Measurements from ENCODE around the gene ANKRD40CL. TPM values are rescaled to one million over a fixed set of nuclear protein-coding genes. Genes with fewer than 3 reads are reported as not detected.

Gene ANKRD40CL
- polyA plus RNA-seq, 1 of the 3 experiments (the other 2 are of a cell fraction): not detected

- H3F3A ChIP-seq (replicated peaks; ENCODE audit: insufficient read depth): peaks cover 17% of the 10 kb centered on the region
- H3K9me2 ChIP-seq: no peaks in the 10 kb centered on the region
- H3K4me1 ChIP-seq (ENCODE audit: control insufficient read depth in 1 of 2, insufficient read depth in 2 of 2, low read depth in 1 of 2, low read length in 1 of 2): peaks cover 7 to 16% of the 10 kb centered on the region in 2 experiments; a peak in 2 of 4 replicates
- H3K9ac ChIP-seq: no peak overlapping the region
- 78% methylated on average over 7 of the region's 7 CpGs for WGBS (ENCODE audit: low lambda C conversion rate)
- H3K27me3 ChIP-seq (ENCODE audit: insufficient read depth): no peaks in the 10 kb centered on the region
- ChIA-PET POLR2A (interaction anchor here (1.0 kb wide), 1 partner anchor 12 kb away, joined by 5 read pairs; the partner anchor contains the start of gene LUC7L3), CTCF (interaction anchor here (0.9 to 1.1 kb wide), 3 partner anchors 9 to 51 kb away, joined by 3 to 5 read pairs (median 3); partner anchors contain the start of gene LUC7L3)
- H3K79me2 ChIP-seq (ENCODE audit: insufficient read depth): peaks cover 100% of the 10 kb centered on the region
- H3K4me3 ChIP-seq (ENCODE audit: low read depth in 2 of 2, low read length in 1 of 2): no peak overlapping the region
- DNase-seq: peak; percentile 64
- peaks cover 4 to 7% of the 10 kb centered on the region in 2 experiments for H3K36me3 ChIP-seq (replicated peaks in 1 of 2; ENCODE audit: control insufficient read depth in 1 of 2, insufficient read depth in 2 of 2, low read length in 1 of 2)
- H3K27ac ChIP-seq (ENCODE audit: low read depth in 2 of 2, low read length in 1 of 2): peak overlapping the region in 1 of 2 experiments; percentile 5; a peak in 2 of 4 replicates
- no peaks in the 10 kb centered on the region for H3K9me3 ChIP-seq
- TF ChIP-seq SIN3A (IDR thresholded peaks at IDR 0.05; ENCODE audit: borderline replicate concordance, low read depth, low read length) (no peak), TCF12 (IDR thresholded peaks at IDR 0.05) (no peak), GABPA (IDR thresholded peaks at IDR 0.05; ENCODE audit: low read depth) (no peak), MXI1 (IDR thresholded peaks at IDR 0.05; ENCODE audit: low read depth, low read length) (peak; percentile 76)
- TF ChIP-seq, protein P1, sequence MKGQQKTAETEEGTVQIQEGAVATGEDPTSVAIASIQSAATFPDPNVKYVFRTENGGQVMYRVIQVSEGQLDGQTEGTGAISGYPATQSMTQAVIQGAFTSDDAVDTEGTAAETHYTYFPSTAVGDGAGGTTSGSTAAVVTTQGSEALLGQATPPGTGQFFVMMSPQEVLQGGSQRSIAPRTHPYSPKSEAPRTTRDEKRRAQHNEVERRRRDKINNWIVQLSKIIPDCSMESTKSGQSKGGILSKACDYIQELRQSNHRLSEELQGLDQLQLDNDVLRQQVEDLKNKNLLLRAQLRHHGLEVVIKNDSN (IDR thresholded peaks at IDR 0.05; ENCODE audit: borderline replicate concordance, low read depth): peak; percentile 18; the same call in 1 of the 2 replicates
- no peak overlapping the region for H2AFZ ChIP-seq (ENCODE audit: low read depth)
- no peak overlapping the region for H3K4me2 ChIP-seq
- peaks cover 99% of the 10 kb centered on the region for H4K20me1 ChIP-seq (ENCODE audit: insufficient read depth)
Measured at GRCh38 chr17:50731575-50732460, 35.5 kb downstream of the ANKRD40CL start.

DNA sequence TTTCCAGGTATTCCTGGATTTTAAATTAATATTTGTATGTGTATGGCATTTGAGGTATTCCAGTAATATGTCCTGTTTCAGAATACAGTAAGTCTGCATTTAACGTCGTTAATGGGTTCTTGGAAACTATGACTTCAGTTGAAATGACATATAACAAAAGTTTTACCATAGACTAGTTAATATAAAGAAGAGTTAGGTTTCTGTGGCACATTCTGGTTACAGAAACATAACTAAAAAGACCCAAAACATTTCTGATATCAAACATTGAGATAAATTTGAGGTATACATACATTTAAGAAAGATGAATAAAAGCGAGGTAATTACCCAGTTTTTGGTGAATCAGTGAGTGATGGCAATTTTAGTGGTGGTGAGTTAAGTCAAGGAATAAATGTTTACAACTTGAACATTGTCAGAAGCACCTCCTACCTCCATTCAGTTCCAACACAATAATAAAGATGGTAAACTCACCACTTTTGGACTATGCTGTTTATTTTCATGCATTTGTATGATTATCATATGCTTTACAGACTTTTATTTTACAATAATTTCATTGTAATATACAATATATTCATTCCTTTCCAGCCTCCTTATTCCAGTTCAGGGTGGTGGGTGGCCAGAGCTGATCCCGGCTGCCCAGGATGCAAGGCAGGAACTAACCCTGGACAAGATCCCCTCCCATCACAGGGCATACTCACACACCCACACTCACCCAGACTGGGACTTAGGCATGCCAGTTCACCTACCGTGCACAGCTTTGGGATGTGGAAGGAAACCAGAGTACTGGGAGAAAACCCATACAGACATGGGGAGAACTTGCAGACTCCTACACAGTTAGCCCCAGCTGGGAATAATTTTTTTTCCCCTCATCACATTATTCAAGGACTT lies 38.2 kb downstream of the ANKRD40CL start:
- Histone ChIP-seq H3K9me3 (no peaks in the 10 kb centered on the region), H3K4me1 (ENCODE audit: control insufficient read depth in 1 of 2, insufficient read depth in 2 of 2, low read depth in 1 of 2, low read length in 1 of 2) (peaks cover 7 to 16% of the 10 kb centered on the region in 2 experiments; a peak in 2 of 4 replicates), H3K9ac (no peak overlapping the region), H3F3A (replicated peaks; ENCODE audit: insufficient read depth) (peaks cover 22% of the 10 kb centered on the region), H4K20me1 (ENCODE audit: insufficient read depth) (peaks cover 99% of the 10 kb centered on the region), H2AFZ (ENCODE audit: low read depth) (no peak overlapping the region), H3K4me3 (ENCODE audit: low read depth in 2 of 2, low read length in 1 of 2) (no peak overlapping the region), H3K4me2 (no peak overlapping the region), H3K36me3 (replicated peaks in 1 of 2; ENCODE audit: control insufficient read depth in 1 of 2, insufficient read depth in 2 of 2, low read length in 1 of 2) (peaks cover 0 to 13% of the 10 kb centered on the region in 2 experiments), H3K27ac (ENCODE audit: low read depth in 2 of 2, low read length in 1 of 2) (no peak overlapping the region), H3K9me2 (no peaks in the 10 kb centered on the region), H3K27me3 (ENCODE audit: insufficient read depth) (no peaks in the 10 kb centered on the region), H3K79me2 (ENCODE audit: insufficient read depth) (peaks cover 100% of the 10 kb centered on the region)
- TF ChIP-seq ELF1 (IDR thresholded peaks at IDR 0.05) (no peak), YY1 (IDR thresholded peaks at IDR 0.05; ENCODE audit: low read depth) (no peak), SIN3A (IDR thresholded peaks at IDR 0.05; ENCODE audit: borderline replicate concordance, low read depth, low read length) (no peak), FOXM1 (IDR thresholded peaks at IDR 0.05; ENCODE audit: low read depth) (no peak), FOSL2 (IDR thresholded peaks at IDR 0.05; ENCODE audit: borderline replicate concordance, low read depth) (no peak), EP300 (IDR thresholded peaks at IDR 0.05; ENCODE audit: borderline replicate concordance in 1 of 2, low read depth in 1 of 2, low read length in 1 of 2) (no peak), CHD2 (IDR thresholded peaks at IDR 0.05; ENCODE audit: low read length, partially characterized antibody) (no peak), RAD21 (IDR thresholded peaks at IDR 0.05; ENCODE audit: low read length) (no peak), GABPA (IDR thresholded peaks at IDR 0.05; ENCODE audit: low read depth) (no peak), TCF12 (IDR thresholded peaks at IDR 0.05) (no peak), RXRA (IDR thresholded peaks at IDR 0.05; ENCODE audit: borderline replicate concordance, low read depth) (no peak), NRF1 (IDR thresholded peaks at IDR 0.05; ENCODE audit: low read depth, low read length) (no peak)
- TF ChIP-seq, protein P2, sequence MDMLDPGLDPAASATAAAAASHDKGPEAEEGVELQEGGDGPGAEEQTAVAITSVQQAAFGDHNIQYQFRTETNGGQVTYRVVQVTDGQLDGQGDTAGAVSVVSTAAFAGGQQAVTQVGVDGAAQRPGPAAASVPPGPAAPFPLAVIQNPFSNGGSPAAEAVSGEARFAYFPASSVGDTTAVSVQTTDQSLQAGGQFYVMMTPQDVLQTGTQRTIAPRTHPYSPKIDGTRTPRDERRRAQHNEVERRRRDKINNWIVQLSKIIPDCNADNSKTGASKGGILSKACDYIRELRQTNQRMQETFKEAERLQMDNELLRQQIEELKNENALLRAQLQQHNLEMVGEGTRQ (IDR thresholded peaks at IDR 0.05; ENCODE audit: borderline replicate concordance, low read depth, low read length): no peak
- TF ChIP-seq, protein P3, sequence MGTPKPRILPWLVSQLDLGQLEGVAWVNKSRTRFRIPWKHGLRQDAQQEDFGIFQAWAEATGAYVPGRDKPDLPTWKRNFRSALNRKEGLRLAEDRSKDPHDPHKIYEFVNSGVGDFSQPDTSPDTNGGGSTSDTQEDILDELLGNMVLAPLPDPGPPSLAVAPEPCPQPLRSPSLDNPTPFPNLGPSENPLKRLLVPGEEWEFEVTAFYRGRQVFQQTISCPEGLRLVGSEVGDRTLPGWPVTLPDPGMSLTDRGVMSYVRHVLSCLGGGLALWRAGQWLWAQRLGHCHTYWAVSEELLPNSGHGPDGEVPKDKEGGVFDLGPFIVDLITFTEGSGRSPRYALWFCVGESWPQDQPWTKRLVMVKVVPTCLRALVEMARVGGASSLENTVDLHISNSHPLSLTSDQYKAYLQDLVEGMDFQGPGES (IDR thresholded peaks at IDR 0.05; ENCODE audit: low read depth, low read length): no peak
- POLR2A ChIA-PET: no interaction called here
- no peak for DNase-seq
- CTCF ChIA-PET: interaction anchor here (0.8 to 1.6 kb wide), 4 partner anchors 12 to 251 kb away, joined by 3 to 4 read pairs (median 4); no protein-coding TSS in a partner anchor
- WGBS (ENCODE audit: low lambda C conversion rate): 87% methylated on average over 5 of the region's 5 CpGs
